ENCODE results near the gene DAAM2. TPM values are rescaled to one million over a fixed set of nuclear protein-coding genes. Genes with fewer than 3 reads are reported as not detected.

DAAM2 gene
- polyA plus RNA-seq, 1 donor (not counting 4 experiments of a cell fraction or from before 2014, with no cell fraction given) = not detected

GRCh38 chr6:39769012-39769411 lies 23.2 kb upstream of the DAAM2 start:
- Histone ChIP-seq H4K20me1 (ENCODE audit: control insufficient read depth, extremely low read depth, insufficient read depth, low read length) (no peaks in the 10 kb centered on the region), H3K9me1 (ENCODE audit: control insufficient read depth, extremely low read depth, insufficient read depth, low read length) (no peaks in the 10 kb centered on the region), H3K79me2 (ENCODE audit: control insufficient read depth, insufficient read depth, low read length) (no peaks in the 10 kb centered on the region), H2AFZ (ENCODE audit: control insufficient read depth, low read length) (no peak overlapping the region), H3K4me1 (ENCODE audit: control insufficient read depth, extremely low read depth, insufficient read depth, low read length) (no peaks in the 10 kb centered on the region), H3K27ac (ENCODE audit: control insufficient read depth, insufficient read depth, low read length) (no peak overlapping the region), H3K4me3 (ENCODE audit: control insufficient read depth in 2 of 3, extremely low read depth in 1 of 3, insufficient read depth in 2 of 3, low read depth in 1 of 3, low read length in 3 of 3) (no peak overlapping the region), H3K36me3 (ENCODE audit: control insufficient read depth in 2 of 2, extremely low read depth in 1 of 2, insufficient read depth in 2 of 2, low read length in 2 of 2) (no peaks in the 10 kb centered on the region), H3K9me3 (ENCODE audit: control insufficient read depth, low read depth, low read length) (no peaks in the 10 kb centered on the region), H3K9ac (ENCODE audit: control insufficient read depth, extremely low read depth, insufficient read depth, low read length) (no peak overlapping the region), H3K27me3 (ENCODE audit: control insufficient read depth, extremely low read depth, insufficient read depth, low read length) (no peaks in the 10 kb centered on the region), H3K4me2 (ENCODE audit: control insufficient read depth, extremely low read depth, insufficient read depth, low read depth, low read length) (no peak overlapping the region)
- FAIRE-seq = no peak
- dilution Hi-C loops (cut with MboI; ENCODE audit: extremely low pct_ligation_motif_present, low sequenced_read_pairs) = no loop called here
- no peak for DNase-seq (ENCODE audit: low read depth, low spot score)
- no peak for TF ChIP-seq CTCF (optimal IDR thresholded peaks at IDR 0.05 in 1 of 3, IDR thresholded peaks at IDR 0.05 in 1 of 3, conservative IDR thresholded peaks at IDR 0.05 in 1 of 3; ENCODE audit: extremely low read depth in 1 of 3, insufficient read depth in 2 of 3, low read length in 3 of 3)
- no peak for TF ChIP-seq EZH2 (IDR thresholded peaks at IDR 0.05; ENCODE audit: low read length)

- Histone ChIP-seq H3K27me3 (ENCODE audit: control insufficient read depth, extremely low read depth, insufficient read depth, low read length) (no peaks in the 10 kb centered on the region), H2AFZ (ENCODE audit: control insufficient read depth, low read length) (no peak overlapping the region), H3K36me3 (ENCODE audit: control insufficient read depth in 2 of 2, extremely low read depth in 1 of 2, insufficient read depth in 2 of 2, low read length in 2 of 2) (no peaks in the 10 kb centered on the region), H3K9ac (ENCODE audit: control insufficient read depth, extremely low read depth, insufficient read depth, low read length) (no peak overlapping the region), H3K4me1 (ENCODE audit: control insufficient read depth, extremely low read depth, insufficient read depth, low read length) (no peaks in the 10 kb centered on the region), H3K9me1 (ENCODE audit: control insufficient read depth, extremely low read depth, insufficient read depth, low read length) (no peaks in the 10 kb centered on the region), H3K9me3 (ENCODE audit: control insufficient read depth, low read depth, low read length) (no peaks in the 10 kb centered on the region), H3K27ac (ENCODE audit: control insufficient read depth, insufficient read depth, low read length) (no peak overlapping the region), H3K4me3 (ENCODE audit: control insufficient read depth in 2 of 3, extremely low read depth in 1 of 3, insufficient read depth in 2 of 3, low read depth in 1 of 3, low read length in 3 of 3) (no peak overlapping the region), H4K20me1 (ENCODE audit: control insufficient read depth, extremely low read depth, insufficient read depth, low read length) (no peaks in the 10 kb centered on the region), H3K79me2 (ENCODE audit: control insufficient read depth, insufficient read depth, low read length) (no peaks in the 10 kb centered on the region), H3K4me2 (ENCODE audit: control insufficient read depth, extremely low read depth, insufficient read depth, low read depth, low read length) (no peak overlapping the region)
- DNase-seq (ENCODE audit: low read depth, low spot score) (no peak), FAIRE-seq (no peak)
- no peak for TF ChIP-seq EZH2 (IDR thresholded peaks at IDR 0.05; ENCODE audit: low read length)
- TF ChIP-seq CTCF (optimal IDR thresholded peaks at IDR 0.05 in 1 of 3, IDR thresholded peaks at IDR 0.05 in 1 of 3, conservative IDR thresholded peaks at IDR 0.05 in 1 of 3; ENCODE audit: extremely low read depth in 1 of 3, insufficient read depth in 2 of 3, low read length in 3 of 3) = no peak
- dilution Hi-C loops (cut with MboI; ENCODE audit: extremely low pct_ligation_motif_present, low sequenced_read_pairs) = no loop called here
Measured at GRCh38 chr6:39770446-39770845, 21.7 kb upstream of the DAAM2 start.
